ENCODE results near the gene TLE1. TPM values are rescaled to one million over a fixed set of nuclear protein-coding genes. Genes with fewer than 3 reads are reported as not detected.

The TLE1 gene
- total and polyA plus RNA-seq, 12 donors, result 33.3 to 76.9 (median 49.8) TPM

GRCh38 chr9:81724242-81724889, 35.0 kb upstream of the TLE1 start:
- 52 to 57% (median 54%) methylated on average over 3 of the region's 3 CpGs for WGBS, 4 donors
- Histone ChIP-seq H3K4me1 (replicated peaks in 1 of 2) (no peaks in the 10 kb centered on the region), H3K36me3 (replicated peaks in 1 of 2) (no peaks in the 10 kb centered on the region), H3K27ac (no peak overlapping the region), H3K27me3 (no peaks in the 10 kb centered on the region), H3K4me3 (no peak overlapping the region), H3K9me3 (replicated peaks in 1 of 3) (no peaks in the 10 kb centered on the region)
- DNase-seq, result peak in 1 of 7 donors; percentile 45
- intact Hi-C loops (cut with DNase I), result no loop called here
- no peak for TF ChIP-seq CTCF (IDR thresholded peaks at IDR 0.05)
- TF ChIP-seq POLR2A (IDR thresholded peaks at IDR 0.05), result no peak

- no peaks in the 10 kb centered on the region for H3K27me3 ChIP-seq
- TF ChIP-seq POLR2A (IDR thresholded peaks at IDR 0.05) (no peak), CTCF (IDR thresholded peaks at IDR 0.05) (no peak)
- intact Hi-C loops (cut with DNase I), result no loop called here
- H3K36me3 ChIP-seq (replicated peaks in 1 of 2), result no peaks in the 10 kb centered on the region
- no peaks in the 10 kb centered on the region for H3K4me1 ChIP-seq (replicated peaks in 1 of 2)
- H3K4me3 ChIP-seq, result no peak overlapping the region
- no peak overlapping the region for H3K27ac ChIP-seq
- 95 to 97% (median 96%) methylated on average over 3 of the region's 3 CpGs for WGBS, 4 donors
- H3K9me3 ChIP-seq (replicated peaks in 1 of 3), result no peaks in the 10 kb centered on the region
- peak in 1 of 7 donors; percentile 14 for DNase-seq
Observed at GRCh38 chr9:81722277-81722676, 32.9 kb upstream of the TLE1 start.

- no peak for TF ChIP-seq POLR2A (IDR thresholded peaks at IDR 0.05)
- TF ChIP-seq CTCF (IDR thresholded peaks at IDR 0.05), result no peak
- DNase-seq, result peak in 1 of 7 donors; percentile 14
- intact Hi-C loops (cut with DNase I), result no loop called here
- WGBS, 4 donors, result 93 to 97% (median 96%) methylated on average over 9 of the region's 9 CpGs
- no peaks in the 10 kb centered on the region for H3K4me1 ChIP-seq (replicated peaks in 1 of 2)
- no peaks in the 10 kb centered on the region for H3K9me3 ChIP-seq (replicated peaks in 1 of 3)
- no peaks in the 10 kb centered on the region for H3K27me3 ChIP-seq
- no peak overlapping the region for H3K4me3 ChIP-seq
- H3K36me3 ChIP-seq (replicated peaks in 1 of 2), result no peaks in the 10 kb centered on the region
- no peak overlapping the region for H3K27ac ChIP-seq
Observed at GRCh38 chr9:81720450-81721086, 31.2 kb upstream of the TLE1 start.

- TF ChIP-seq POLR2A (IDR thresholded peaks at IDR 0.05), result no peak
- no peak for TF ChIP-seq CTCF (IDR thresholded peaks at IDR 0.05)
- WGBS, 4 donors, result 87 to 93% (median 91%) methylated on average over 4 of the region's 4 CpGs
- Histone ChIP-seq H3K4me1 (replicated peaks in 1 of 2) (no peaks in the 10 kb centered on the region), H3K27me3 (no peaks in the 10 kb centered on the region), H3K4me3 (no peak overlapping the region), H3K27ac (no peak overlapping the region), H3K9me3 (replicated peaks in 1 of 3) (no peaks in the 10 kb centered on the region), H3K36me3 (replicated peaks in 1 of 2) (no peaks in the 10 kb centered on the region)
- intact Hi-C loops (cut with DNase I), result no loop called here
- DNase-seq, result peak in 1 of 7 donors; percentile 15
Observed at GRCh38 chr9:81719972-81720371, 30.6 kb upstream of the TLE1 start.

Data from adrenal gland (tissue), 12 donors.